Measurements from ENCODE around the gene GABRB1. TPM values are rescaled to one million over a fixed set of nuclear protein-coding genes. Genes with fewer than 3 reads are reported as not detected.

GABRB1 gene
- 1 to 10 TPM in 1 of 3 donors, not detected in 2; 2.5 TPM for total RNA-seq

GRCh38 chr4:47031011-47031678 is at the start of gene GABRB1:
Gene GABRB1, plus strand, starts transcription at chr4:47031567.
- H3K4me1 ChIP-seq, result no peaks in the 10 kb centered on the region
- DNase-seq (ENCODE audit: low spot score in 2 of 2), result no peak
- H3K36me3 ChIP-seq, result no peaks in the 10 kb centered on the region
- H3K27ac ChIP-seq, result no peak within 1 kb of the TSS
- H3K9me3 ChIP-seq, result no peaks in the 10 kb centered on the region
- intact Hi-C loops (cut with DNase I; ENCODE audit: low total_unique reads), result no loop called here
- TF ChIP-seq POLR2AphosphoS5 (IDR thresholded peaks at IDR 0.05) (no peak), CTCF (IDR thresholded peaks at IDR 0.05) (no peak)
- peaks cover 0 to 17% of the 10 kb centered on the region in 2 donors for H3K27me3 ChIP-seq
- H3K4me3 ChIP-seq, result peak within 1 kb of the TSS; percentile 23 to 68 (median 50)

- TF ChIP-seq POLR2AphosphoS5 (IDR thresholded peaks at IDR 0.05), result no peak
- TF ChIP-seq POLR2A (IDR thresholded peaks at IDR 0.05), result no peak
- TF ChIP-seq CTCF (IDR thresholded peaks at IDR 0.05), result no peak
- H3K36me3 ChIP-seq, result no peaks in the 10 kb centered on the region
- H3K27me3 ChIP-seq, result no peaks in the 10 kb centered on the region
- H3K27ac ChIP-seq, result no peak overlapping the region
- DNase-seq (ENCODE audit: low spot score in 2 of 2), result no peak
- H3K9me3 ChIP-seq, result no peaks in the 10 kb centered on the region
- H3K4me1 ChIP-seq, result no peaks in the 10 kb centered on the region
- no peak overlapping the region for H3K4me3 ChIP-seq
- intact Hi-C loops (cut with DNase I; ENCODE audit: low total_unique reads), result no loop called here
These were observed 46.6 kb upstream of the GABRB1 start for GRCh38 chr4:46984781-46985180.

GRCh38 chr4:46986922-46987638 is 44.3 kb upstream of the GABRB1 start:
- Histone ChIP-seq H3K4me3 (no peak overlapping the region), H3K9me3 (no peaks in the 10 kb centered on the region), H3K4me1 (no peaks in the 10 kb centered on the region), H3K36me3 (no peaks in the 10 kb centered on the region), H3K27me3 (peaks cover 0 to 4% of the 10 kb centered on the region in 2 donors), H3K27ac (no peak overlapping the region)
- DNase-seq (ENCODE audit: low spot score in 2 of 2), result no peak
- intact Hi-C loops (cut with DNase I; ENCODE audit: low total_unique reads), result no loop called here
- TF ChIP-seq POLR2A (IDR thresholded peaks at IDR 0.05) (no peak), POLR2AphosphoS5 (IDR thresholded peaks at IDR 0.05) (no peak), CTCF (IDR thresholded peaks at IDR 0.05) (no peak)

- H3K27me3 ChIP-seq, result peaks cover 0 to 33% of the 10 kb centered on the region in 2 donors
- intact Hi-C loops (cut with DNase I; ENCODE audit: low total_unique reads), result loop anchor here (5.0 kb wide), 1 partner anchor 450 kb away; no protein-coding TSS in a partner anchor
- no peaks in the 10 kb centered on the region for H3K9me3 ChIP-seq
- DNase-seq (ENCODE audit: low spot score in 2 of 2), result no peak
- no peak overlapping the region for H3K4me3 ChIP-seq
- H3K27ac ChIP-seq, result no peak overlapping the region
- H3K4me1 ChIP-seq, result no peaks in the 10 kb centered on the region
- H3K36me3 ChIP-seq, result no peaks in the 10 kb centered on the region
- TF ChIP-seq POLR2A (IDR thresholded peaks at IDR 0.05) (no peak), CTCF (IDR thresholded peaks at IDR 0.05) (no peak), POLR2AphosphoS5 (IDR thresholded peaks at IDR 0.05) (no peak)
These were observed 39.0 kb upstream of the GABRB1 start for GRCh38 chr4:46992338-46992737.
